ENCODE results near the gene HSD17B14. TPM values are rescaled to one million over a fixed set of nuclear protein-coding genes. Genes with fewer than 3 reads are reported as not detected.

The HSD17B14 gene
- total and polyA plus RNA-seq, 9 of the 15 experiments (the other 6 are each of a cell fraction or from before 2014, with no cell fraction given) = 0.16 TPM; not detected in 8

- TF ChIP-seq ZBTB40 (IDR thresholded peaks at IDR 0.05) (no peak), ZBTB40 (CRISPR knock-in tag; IDR thresholded peaks at IDR 0.05) (no peak), MLX (CRISPR knock-in tag; conservative IDR thresholded peaks at IDR 0.05) (no peak), XRCC4 (IDR thresholded peaks at IDR 0.05; ENCODE audit: extremely low read depth, insufficient read depth, insufficient read length) (no peak), KLF16 (IDR thresholded peaks at IDR 0.05) (peak; percentile 99), ATF3 (IDR thresholded peaks at IDR 0.05) (no peak), ATF3 (CRISPR knock-in tag; conservative IDR thresholded peaks at IDR 0.05) (0 out of 2 replicates have a peak, but pooled peaks have one; percentile 59), CHD2 (IDR thresholded peaks at IDR 0.05; ENCODE audit: low read depth, low read length) (peak; percentile 55; the same call in 1 of the 2 replicates), ZNF592 (IDR thresholded peaks at IDR 0.05) (peak; percentile 64), POLR2AphosphoS5 (IDR thresholded peaks at IDR 0.05; ENCODE audit: control insufficient read depth, insufficient read depth, low read depth, low read length) (peak; percentile 99), NR2F6 (CRISPR knock-in tag; IDR thresholded peaks at IDR 0.05) (no peak; the same call in none of the 2 replicates)
Measured at GRCh38 chr19:48873476-48874302, 37.4 kb upstream of the HSD17B14 start (continued).

Data from K562 (cell line).